GM23338 (cell line): Measurements from ENCODE around the gene USP33. TPM values are rescaled to one million over a fixed set of nuclear protein-coding genes. Genes with fewer than 3 reads are reported as not detected.

Source experiments
- ATAC-seq: fragments of 200-7000 bp; cut with Tn5 transposase; 3 replicates; pipeline ENCODE4 v1.9.1; 2020
- DNase-seq: peaks from one replicate; pipeline ENCODE4 v3.0.0-alpha.2; 2015; ENCODE audit warnings: low spot score
- H2AFZ ChIP-seq: fragments of 200-600 bp; sonication (generic); 2 replicates; pipeline ENCODE4 v1.8.0; 2016; ENCODE audit warnings: antibody characterized with exemption, mild to moderate bottlenecking, moderate library complexity
- H3F3A ChIP-seq: fragments of 200-600 bp; sonication (generic); replicated peaks from 2 replicates; pipeline ENCODE4 v1.8.0; 2017; ENCODE audit warnings: antibody characterized with exemption, mixed run types, low read depth
- H3K27ac ChIP-seq: fragments of 200-600 bp; sonication (generic); 2 replicates; pipeline ENCODE4 v1.6.1; 2016; ENCODE audit warnings: low read depth
- H3K27me3 ChIP-seq: fragments of 200-600 bp; sonication (generic); 2 replicates; pipeline ENCODE4 v1.8.0; 2016; ENCODE audit warnings: mild to moderate bottlenecking, mixed run types, moderate library complexity; ENCODE audit not compliant: insufficient read depth
- H3K36me3 ChIP-seq: fragments of 200-600 bp; sonication (generic); 2 replicates; pipeline ENCODE4 v1.8.0; 2016; ENCODE audit warnings: mild to moderate bottlenecking; ENCODE audit not compliant: insufficient read depth
- H3K4me1 ChIP-seq: fragments of 200-600 bp; sonication (generic); 2 replicates; pipeline ENCODE4 v1.8.0; 2016; ENCODE audit warnings: mild to moderate bottlenecking, moderate library complexity; ENCODE audit not compliant: insufficient read depth
- H3K4me2 ChIP-seq: fragments of 200-600 bp; sonication (generic); 2 replicates; pipeline ENCODE4 v1.7.1; 2017; ENCODE audit warnings: mixed run types
- H3K4me3 ChIP-seq: fragments of 200-600 bp; sonication (generic); 2 replicates; pipeline ENCODE4 v1.6.1; 2016; ENCODE audit warnings: mixed run types
- H3K79me2 ChIP-seq: fragments of 200-600 bp; sonication (generic); replicated peaks from 2 replicates; pipeline ENCODE4 v1.8.0; 2017; ENCODE audit warnings: mild to moderate bottlenecking; ENCODE audit not compliant: insufficient read depth
- H3K9me2 ChIP-seq: fragments of 200-600 bp; sonication (generic); 2 replicates; pipeline ENCODE4 v1.8.0; 2017; ENCODE audit not compliant: insufficient read depth
- H4K20me1 ChIP-seq: fragments of 200-600 bp; sonication (generic); replicated peaks from 2 replicates; pipeline ENCODE4 v1.8.0; 2017; ENCODE audit warnings: mild to moderate bottlenecking; ENCODE audit not compliant: insufficient read depth
- H3K27ac Mint-ChIP-seq: 2 replicates; pipeline ENCODE4 v1.8.0; 2020; ENCODE audit warnings: inconsistent platforms, mild to moderate bottlenecking, moderate library complexity, mixed read lengths
- H3K27me3 Mint-ChIP-seq: 3 replicates; pipeline ENCODE4 v1.8.0; 2022; ENCODE audit warnings: low read depth, mild to moderate bottlenecking, moderate library complexity, mixed read lengths, inconsistent platforms; ENCODE audit not compliant: insufficient read depth, poor library complexity
- H3K36me3 Mint-ChIP-seq: 3 replicates; pipeline ENCODE4 v1.8.0; 2021; ENCODE audit warnings: low read depth, mild to moderate bottlenecking, inconsistent platforms, moderate library complexity, mixed read lengths
- H3K4me1 Mint-ChIP-seq: 3 replicates; pipeline ENCODE4 v1.8.0; 2020; ENCODE audit warnings: mild to moderate bottlenecking, inconsistent platforms, mixed read lengths
- H3K4me3 Mint-ChIP-seq: 3 replicates; pipeline ENCODE4 v1.8.0; 2021; ENCODE audit warnings: moderate library complexity, mild to moderate bottlenecking, inconsistent platforms, mixed read lengths
- H3K9me3 Mint-ChIP-seq: 3 replicates; pipeline ENCODE4 v1.8.0; 2020; ENCODE audit warnings: moderate library complexity, mild to moderate bottlenecking, inconsistent platforms, mixed read lengths
- CTCF ChIP-seq, 2 experiments: fragments of 200-600 bp in 1 of 2; sonication (generic) in 1 of 2; conservative IDR thresholded peaks; 2 replicates each; pipeline versions ENCODE4 v1.5.1 to v1.6.1; 2016 to 2017; ENCODE audit warnings: antibody characterized with exemption in 2 of 2, low read depth in 2 of 2, mild to moderate bottlenecking in 2 of 2, moderate library complexity in 1 of 2
- JUNB ChIP-seq: IDR thresholded peaks from one replicate; pipeline ENCODE4 v1.6.1; 2016; ENCODE audit warnings: antibody characterized with exemption; ENCODE audit not compliant: unreplicated experiment
- POLR2AphosphoS5 ChIP-seq: IDR thresholded peaks from 2 replicates; pipeline ENCODE4 v1.6.1; 2016; ENCODE audit warnings: antibody characterized with exemption, low read depth
- STAT1 ChIP-seq: IDR thresholded peaks from one replicate; pipeline ENCODE4 v1.6.1; 2016; ENCODE audit warnings: antibody characterized with exemption; ENCODE audit not compliant: unreplicated experiment
- polyA plus RNA-seq: library from polyadenylated mRNA; unstranded; fragments of >200 nt; fragmentation: Nextera tagmentation; extraction: Ambion mirVana; gene quantifications from 2 replicates; pipeline ENCODE4 v1.2.1, GENCODE V29; 2016
- total RNA-seq: library from RNA; depleted of rRNA; stranded (reverse); fragments of >200 nt; shearing (Covaris generic); gene quantifications from 2 replicates; pipeline ENCODE4 v1.2.3, GENCODE V29; 2014
- TF ChIP-seq, protein P1 (sequence below): IDR thresholded peaks from one replicate; pipeline ENCODE4 v1.6.1; 2018; ENCODE audit warnings: antibody characterized with exemption; ENCODE audit not compliant: unreplicated experiment

Gene USP33
- total and polyA plus RNA-seq, 2 experiments from 2014 or later: 42.4 to 63.9 TPM

DNA sequence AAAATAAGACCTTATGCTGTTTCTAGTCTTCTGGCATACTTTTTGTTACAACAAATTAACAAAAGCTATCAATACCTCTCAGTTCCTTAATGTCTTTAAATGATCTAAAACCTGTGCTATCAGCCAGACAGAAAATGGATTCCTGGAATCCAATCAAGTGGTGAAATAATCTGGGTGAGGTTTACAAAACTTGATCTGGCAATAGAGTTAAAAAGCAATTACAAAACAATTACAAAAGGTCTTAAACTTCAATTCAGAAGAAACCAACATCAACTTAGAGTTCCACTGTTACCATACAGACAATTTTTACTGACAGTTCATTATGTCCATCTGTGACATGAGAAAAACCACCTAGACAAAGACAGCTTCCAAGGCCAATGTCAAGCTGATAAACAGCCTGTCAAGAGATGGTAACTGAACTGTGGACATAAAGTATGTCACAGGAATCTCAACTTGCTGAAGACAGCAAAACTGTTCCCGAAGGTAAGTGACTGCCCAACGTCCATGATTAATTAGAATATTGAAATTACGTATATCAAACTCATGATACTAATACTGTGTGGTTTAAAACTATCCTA is 94.6 kb downstream of the USP33 start:
- Histone ChIP-seq H3K4me3 (no peak overlapping the region), H3F3A (no peaks in the 10 kb centered on the region), H3K9me2 (no peaks in the 10 kb centered on the region), H3K27ac (no peak overlapping the region), H3K79me2 (peaks cover 100% of the 10 kb centered on the region), H3K27me3 (no peaks in the 10 kb centered on the region), H3K36me3 (no peaks in the 10 kb centered on the region), H3K4me1 (no peaks in the 10 kb centered on the region), H2AFZ (no peak overlapping the region), H4K20me1 (peaks cover 36% of the 10 kb centered on the region), H3K4me2 (no peak overlapping the region)
- H3K27ac Mint-ChIP-seq: no peak overlapping the region
- no peaks in the 10 kb centered on the region for H3K9me3 Mint-ChIP-seq
- H3K36me3 Mint-ChIP-seq: no peaks in the 10 kb centered on the region; the same call in 2 of the 3 replicates
- DNase-seq: no peak
- no peak overlapping the region for H3K4me3 Mint-ChIP-seq
- TF ChIP-seq, protein P1, sequence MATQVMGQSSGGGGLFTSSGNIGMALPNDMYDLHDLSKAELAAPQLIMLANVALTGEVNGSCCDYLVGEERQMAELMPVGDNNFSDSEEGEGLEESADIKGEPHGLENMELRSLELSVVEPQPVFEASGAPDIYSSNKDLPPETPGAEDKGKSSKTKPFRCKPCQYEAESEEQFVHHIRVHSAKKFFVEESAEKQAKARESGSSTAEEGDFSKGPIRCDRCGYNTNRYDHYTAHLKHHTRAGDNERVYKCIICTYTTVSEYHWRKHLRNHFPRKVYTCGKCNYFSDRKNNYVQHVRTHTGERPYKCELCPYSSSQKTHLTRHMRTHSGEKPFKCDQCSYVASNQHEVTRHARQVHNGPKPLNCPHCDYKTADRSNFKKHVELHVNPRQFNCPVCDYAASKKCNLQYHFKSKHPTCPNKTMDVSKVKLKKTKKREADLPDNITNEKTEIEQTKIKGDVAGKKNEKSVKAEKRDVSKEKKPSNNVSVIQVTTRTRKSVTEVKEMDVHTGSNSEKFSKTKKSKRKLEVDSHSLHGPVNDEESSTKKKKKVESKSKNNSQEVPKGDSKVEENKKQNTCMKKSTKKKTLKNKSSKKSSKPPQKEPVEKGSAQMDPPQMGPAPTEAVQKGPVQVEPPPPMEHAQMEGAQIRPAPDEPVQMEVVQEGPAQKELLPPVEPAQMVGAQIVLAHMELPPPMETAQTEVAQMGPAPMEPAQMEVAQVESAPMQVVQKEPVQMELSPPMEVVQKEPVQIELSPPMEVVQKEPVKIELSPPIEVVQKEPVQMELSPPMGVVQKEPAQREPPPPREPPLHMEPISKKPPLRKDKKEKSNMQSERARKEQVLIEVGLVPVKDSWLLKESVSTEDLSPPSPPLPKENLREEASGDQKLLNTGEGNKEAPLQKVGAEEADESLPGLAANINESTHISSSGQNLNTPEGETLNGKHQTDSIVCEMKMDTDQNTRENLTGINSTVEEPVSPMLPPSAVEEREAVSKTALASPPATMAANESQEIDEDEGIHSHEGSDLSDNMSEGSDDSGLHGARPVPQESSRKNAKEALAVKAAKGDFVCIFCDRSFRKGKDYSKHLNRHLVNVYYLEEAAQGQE: no peak
- H3K4me1 Mint-ChIP-seq: peaks cover 2% of the 10 kb centered on the region; the same call in 1 of the 3 replicates
- H3K27me3 Mint-ChIP-seq: peaks cover 9% of the 10 kb centered on the region
- ATAC-seq: no peak

GRCh38 chr1:77661696-77662095 is 98.0 kb downstream of the USP33 start:
- H3K36me3 ChIP-seq: no peaks in the 10 kb centered on the region
- H3F3A ChIP-seq: no peaks in the 10 kb centered on the region
- no peak for TF ChIP-seq STAT1
- TF ChIP-seq, protein P1: no peak
- TF ChIP-seq CTCF (conservative IDR thresholded peaks at IDR 0.05; ENCODE audit: low read depth in 2 of 2): no peak
- TF ChIP-seq POLR2AphosphoS5: no peak
- no peak for TF ChIP-seq JUNB

More at GRCh38 chr1:77661696-77662095, 98.0 kb downstream of the USP33 start:
- no peak for DNase-seq
- no peak overlapping the region for H2AFZ ChIP-seq
- Mint-ChIP-seq H3K4me3 (no peak overlapping the region), H3K36me3 (no peaks in the 10 kb centered on the region; the same call in 2 of the 3 replicates), H3K27me3 (peaks cover 12% of the 10 kb centered on the region), H3K4me1 (no peaks in the 10 kb centered on the region; the same call in 2 of the 3 replicates), H3K9me3 (no peaks in the 10 kb centered on the region), H3K27ac (no peak overlapping the region)
- H3K27ac ChIP-seq: no peak overlapping the region
- no peaks in the 10 kb centered on the region for H3K9me2 ChIP-seq
- no peak overlapping the region for H3K4me2 ChIP-seq
- no peak for ATAC-seq
- H3K27me3 ChIP-seq: no peaks in the 10 kb centered on the region
- H3K4me3 ChIP-seq: no peak overlapping the region
- H4K20me1 ChIP-seq: peaks cover 27% of the 10 kb centered on the region
- H3K4me1 ChIP-seq: no peaks in the 10 kb centered on the region
- H3K79me2 ChIP-seq: peaks cover 100% of the 10 kb centered on the region
